Endothelial cell of umbilical vein (primary cell): ENCODE measurements around the gene ARF1. TPM values are rescaled to one million over a fixed set of nuclear protein-coding genes. Genes with fewer than 3 reads are reported as not detected.

Source experiments
- BruUV-seq: library from RNA; stranded (reverse); fragments of 400-500 nt; replicated peaks from 2 replicates; lab custom pipeline; 2021; lab: Mats Ljungman, UMichigan
- CTCF ChIA-PET: fragments of 300-600, 350-600 bp; sonication (Branson Sonifier 250); formaldehyde crosslinking; loops from one replicate; lab custom pipeline; 2021; ENCODE audit warnings: antibody characterized with exemption, inconsistent platforms; lab: Charles Lee
- POLR2A ChIA-PET: fragments of 300-600, 350-600 bp; sonication (Branson Sonifier 250); formaldehyde crosslinking; loops from one replicate; lab custom pipeline; 2021; ENCODE audit warnings: antibody characterized with exemption, inconsistent platforms; lab: Charles Lee
- DNase-seq: peaks from one replicate; pipeline ENCODE4 v3.0.0-alpha.2; 2011; ENCODE audit warnings: low read depth, low spot score
- FAIRE-seq: peaks from 2 replicates; lab custom pipeline; 2011; peaks lifted over from hg19 to GRCh38; lab: Jason Lieb, UNC
- H2AFZ ChIP-seq: 2 replicates; pipeline ENCODE4 v1.6.0; 2012; ENCODE audit warnings: low read depth, low read length, control low read depth, inconsistent platforms
- H3K27ac ChIP-seq: 2 replicates; pipeline ENCODE4 v1.5.1; 2011; ENCODE audit warnings: low read depth, mild to moderate bottlenecking, control low read depth, low read length, moderate library complexity; ENCODE audit not compliant: insufficient read depth
- H3K27me3 ChIP-seq, 2 experiments: 2 replicates each; pipeline versions ENCODE4 v1.6.0 to v1.6.1; 2011; ENCODE audit warnings: low read length in 2 of 2, mixed read lengths in 1 of 2; ENCODE audit not compliant: control insufficient read depth in 2 of 2, insufficient read depth in 2 of 2
- H3K36me3 ChIP-seq, 2 experiments: 2 replicates in 1 of 2; 3 replicates in 1 of 2; pipeline ENCODE4 v1.5.1; 2011; ENCODE audit warnings: low read length in 2 of 2, mild to moderate bottlenecking in 1 of 2, moderate library complexity in 1 of 2; ENCODE audit not compliant: control insufficient read depth in 2 of 2, insufficient read depth in 2 of 2; ENCODE audit errors: extremely low read depth in 1 of 2
- H3K4me1 ChIP-seq: 3 replicates; pipeline ENCODE4 v1.5.1; 2011; ENCODE audit warnings: mild to moderate bottlenecking, low read length; ENCODE audit not compliant: control insufficient read depth, insufficient read depth; ENCODE audit errors: extremely low read depth
- H3K4me2 ChIP-seq: 2 replicates; pipeline ENCODE4 v1.6.1; 2011; ENCODE audit warnings: low read length, control low read depth, mixed read lengths; ENCODE audit not compliant: insufficient read depth
- H3K4me3 ChIP-seq, 3 experiments: fragments of 200-600 bp in 1 of 3; sonication (generic), shearing (Covaris generic) in 1 of 3; replicated peaks in 1 of 3; 2 replicates each; pipeline ENCODE4 v1.5.1; 2011 to 2016; ENCODE audit warnings: control low read depth in 3 of 3, low read length in 3 of 3, mild to moderate bottlenecking in 2 of 3, inconsistent platforms in 1 of 3, low read depth in 1 of 3, moderate library complexity in 1 of 3; ENCODE audit not compliant: insufficient read depth in 1 of 3
- H3K79me2 ChIP-seq: 2 replicates; pipeline ENCODE4 v1.6.0; 2012; ENCODE audit warnings: low read length, inconsistent platforms; ENCODE audit not compliant: control insufficient read depth, insufficient read depth
- H3K9ac ChIP-seq: replicated peaks from 2 replicates; pipeline ENCODE3; 2011; ENCODE audit warnings: low read length, control low read depth; ENCODE audit not compliant: insufficient read depth; ENCODE audit errors: extremely low read depth
- H3K9me1 ChIP-seq: replicated peaks from 3 replicates; pipeline ENCODE4 v1.6.0; 2011; ENCODE audit warnings: mild to moderate bottlenecking, low read length; ENCODE audit not compliant: control insufficient read depth, insufficient read depth; ENCODE audit errors: extremely low read depth
- H3K9me3 ChIP-seq: replicated peaks from 2 replicates; pipeline ENCODE4 v1.5.1; 2012; ENCODE audit warnings: low read length, inconsistent platforms; ENCODE audit not compliant: control insufficient read depth, insufficient read depth
- H4K20me1 ChIP-seq: replicated peaks from 2 replicates; pipeline ENCODE3; 2011; ENCODE audit warnings: mild to moderate bottlenecking, low read length; ENCODE audit not compliant: control insufficient read depth, insufficient read depth; ENCODE audit errors: extremely low read depth
- JUN ChIP-seq: IDR thresholded peaks from 2 replicates; pipeline ENCODE4 v1.6.1; 2011; ENCODE audit warnings: borderline replicate concordance, low read depth; ENCODE audit not compliant: insufficient read length, insufficient read depth
- dilution Hi-C: fragments of 300-500 bp; cut with MboI; formaldehyde crosslinking; loops from one replicate; pipeline ENCODE4 v1.15.0; 2019; ENCODE audit warnings: low sequenced_read_pairs; ENCODE audit not compliant: extremely low pct_ligation_motif_present
- intact Hi-C: fragments of 100-400 bp; cut with micrococcal nuclease; formaldehyde crosslinking; loops from one replicate; pipeline ENCODE4 v1.10.0; 2022
- polyA plus RNA-seq, 4 experiments: library from polyadenylated mRNA; depleted of rRNA in 3 of 4; stranded (reverse) in 3 of 4; unstranded in 1 of 4; fragments of >200 nt; gene quantifications; 2 replicates each; pipeline versions ENCODE4 v1.2.1 to v1.2.3, GENCODE V29; 2011 to 2012; ENCODE audit warnings: missing spikeins in 1 of 4
- total RNA-seq: library from RNA; stranded (reverse); gene quantifications from 2 replicates; pipeline ENCODE4 v1.2.3, GENCODE V29; 2021
- TF ChIP-seq, protein P1 (sequence below), 2 donors: IDR thresholded peaks; 1 replicate in 1 of 2; 2 replicates in 1 of 2; pipeline ENCODE4 v1.5.1; 2011; ENCODE audit warnings: low read length in 2 of 2, mild to moderate bottlenecking in 2 of 2, moderate library complexity in 2 of 2, control low read depth in 1 of 2, inconsistent platforms in 1 of 2, low read depth in 1 of 2; ENCODE audit not compliant: insufficient read depth in 1 of 2; ENCODE audit errors: extremely low read depth in 1 of 2

The ARF1 gene
- total and polyA plus RNA-seq, 2 donors (not counting 3 experiments of a cell fraction or from before 2014, with no cell fraction given) = 499 to 844 TPM

DNA sequence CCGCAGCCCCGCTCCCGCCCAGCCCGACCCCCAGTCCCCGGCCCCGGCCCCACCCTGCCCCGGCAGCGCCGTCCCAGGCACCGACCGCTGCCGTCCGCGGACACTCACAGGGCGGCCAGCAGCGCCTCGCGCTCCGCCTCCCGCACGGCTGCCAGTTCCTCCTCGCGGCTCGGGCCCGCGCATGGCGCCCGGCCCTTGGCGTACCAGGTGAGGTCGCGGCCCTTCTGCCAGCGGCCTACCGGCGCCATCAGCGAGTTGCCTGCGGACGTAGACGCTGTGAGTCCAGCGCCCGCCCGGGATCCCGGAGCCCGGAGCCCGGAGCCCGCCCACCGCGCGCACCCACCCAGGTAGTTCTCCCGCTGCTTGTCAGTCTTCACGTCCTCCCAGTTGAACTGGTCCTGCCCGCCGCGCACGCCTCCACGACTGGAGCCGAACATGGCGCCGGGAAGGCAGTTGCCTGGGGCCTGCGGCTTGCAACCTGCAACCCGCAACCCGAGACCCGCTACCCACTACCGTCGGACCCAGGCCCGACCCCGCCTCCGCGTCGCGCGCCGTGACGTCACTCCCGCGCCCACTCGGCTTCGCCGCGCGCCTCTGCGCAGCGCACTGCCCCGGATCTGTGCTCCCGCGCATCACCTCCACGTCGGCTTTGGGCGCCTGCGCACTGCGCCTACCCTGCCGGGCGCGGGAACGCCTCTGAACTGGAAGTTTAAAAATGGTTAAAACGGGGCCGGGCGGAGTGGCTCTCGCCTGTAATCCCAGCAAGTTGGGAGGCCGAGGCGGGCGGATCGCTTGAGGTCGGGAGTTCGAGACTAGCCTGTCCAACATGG, 20.5 kb downstream of the ARF1 start, which contains the start of gene C1orf35:
Gene C1orf35, minus strand, starts transcription at position 535 of the 830 bp plus-strand sequence. Its CDS starts 98 bp downstream, at position 437.
- Histone ChIP-seq H3K4me2 (peak within 1 kb of the TSS; percentile 69), H3K4me1 (peaks cover 10% of the 10 kb centered on the region), H3K79me2 (peaks cover 28% of the 10 kb centered on the region), H3K27ac (peak within 1 kb of the TSS; percentile 5), H3K9me3 (no peaks in the 10 kb centered on the region), H4K20me1 (no peaks in the 10 kb centered on the region), H3K36me3 (peaks cover 7 to 28% of the 10 kb centered on the region in 2 experiments), H3K4me3 (peak within 1 kb of the TSS; percentile 53 to 57 (median 53)), H3K9ac (peak within 1 kb of the TSS; percentile 41), H3K9me1 (no peaks in the 10 kb centered on the region), H2AFZ (peak within 1 kb of the TSS; percentile 88), H3K27me3 (no peaks in the 10 kb centered on the region)
- ChIA-PET CTCF (interaction anchor here (1.0 kb wide), 1 partner anchor 104 kb away, joined by 3 read pairs; no protein-coding TSS in a partner anchor), POLR2A (no interaction called here)
- FAIRE-seq (peak; percentile 86), DNase-seq (peak; percentile 95)
- peak; percentile 19 for TF ChIP-seq JUN
- TF ChIP-seq, protein P1, sequence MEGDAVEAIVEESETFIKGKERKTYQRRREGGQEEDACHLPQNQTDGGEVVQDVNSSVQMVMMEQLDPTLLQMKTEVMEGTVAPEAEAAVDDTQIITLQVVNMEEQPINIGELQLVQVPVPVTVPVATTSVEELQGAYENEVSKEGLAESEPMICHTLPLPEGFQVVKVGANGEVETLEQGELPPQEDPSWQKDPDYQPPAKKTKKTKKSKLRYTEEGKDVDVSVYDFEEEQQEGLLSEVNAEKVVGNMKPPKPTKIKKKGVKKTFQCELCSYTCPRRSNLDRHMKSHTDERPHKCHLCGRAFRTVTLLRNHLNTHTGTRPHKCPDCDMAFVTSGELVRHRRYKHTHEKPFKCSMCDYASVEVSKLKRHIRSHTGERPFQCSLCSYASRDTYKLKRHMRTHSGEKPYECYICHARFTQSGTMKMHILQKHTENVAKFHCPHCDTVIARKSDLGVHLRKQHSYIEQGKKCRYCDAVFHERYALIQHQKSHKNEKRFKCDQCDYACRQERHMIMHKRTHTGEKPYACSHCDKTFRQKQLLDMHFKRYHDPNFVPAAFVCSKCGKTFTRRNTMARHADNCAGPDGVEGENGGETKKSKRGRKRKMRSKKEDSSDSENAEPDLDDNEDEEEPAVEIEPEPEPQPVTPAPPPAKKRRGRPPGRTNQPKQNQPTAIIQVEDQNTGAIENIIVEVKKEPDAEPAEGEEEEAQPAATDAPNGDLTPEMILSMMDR (IDR thresholded peaks at IDR 0.05; ENCODE audit: extremely low read depth in 1 of 2, insufficient read depth in 1 of 2, low read depth in 1 of 2, low read length in 2 of 2) = no peak
- intact Hi-C loops = loop anchor here (1.0 kb wide), 4 partner anchors 18 to 104 kb away; partner anchors contain the start of genes ARF1 and IBA57
- dilution Hi-C loops = no loop called here
- TSS peak; percentile 6 for BruUV-seq
